Putamen (tissue), 1 donor: ENCODE results near the gene CNKSR1.

Source experiments
- DNase-seq: peaks from one replicate; pipeline ENCODE4 v3.0.0-alpha.2; 2016; ENCODE audit warnings: low spot score

The CNKSR1 gene

GRCh38 chr1:26184883-26185282, 7.6 kb downstream of the CNKSR1 start:
- DNase-seq, result no peak

GRCh38 chr1:26187882-26188281, 10.6 kb downstream of the CNKSR1 start:
- no peak for DNase-seq

GRCh38 chr1:26188477-26188876, 11.2 kb downstream of the CNKSR1 start:
- no peak for DNase-seq

GRCh38 chr1:26189331-26189730, 12.0 kb downstream of the CNKSR1 start:
- DNase-seq, result no peak

- no peak for DNase-seq
Observed at GRCh38 chr1:26189751-26190275, 12.5 kb downstream of the CNKSR1 start.

DNA sequence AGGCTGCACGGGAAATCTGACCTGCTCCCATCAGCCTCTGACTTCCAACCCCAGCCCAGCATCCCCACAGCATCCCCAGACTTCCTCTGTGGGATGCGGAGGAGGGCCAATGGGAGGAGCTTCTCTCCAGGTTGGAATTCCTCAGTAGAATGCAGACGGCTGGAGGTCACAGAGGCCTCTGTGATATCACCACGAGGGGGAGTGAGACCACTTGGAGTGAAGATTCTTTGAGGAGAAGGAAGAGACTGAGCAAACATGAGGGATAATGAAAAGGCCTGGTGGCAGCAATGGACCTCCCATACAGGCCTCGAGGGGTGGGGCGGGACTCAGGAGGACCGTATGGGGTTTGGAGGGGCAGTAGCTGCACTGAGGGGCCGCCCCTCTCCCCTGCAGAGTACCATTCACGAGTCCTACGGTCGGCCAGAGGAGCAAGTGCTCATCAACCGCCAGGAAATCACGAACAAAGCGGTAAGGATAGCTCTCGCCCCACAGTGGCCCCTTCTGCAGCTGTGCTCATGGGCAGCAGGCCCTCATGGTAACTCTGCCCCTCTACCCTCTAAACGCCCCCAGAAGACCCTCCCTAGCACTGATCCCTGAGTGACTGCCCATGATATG, 13.2 kb downstream of the CNKSR1 start, which contains the start of gene CATSPER4:
TSS of gene CATSPER4 (plus strand) at position 230 of the 615 bp plus-strand sequence. CDS start at position 256, 26 bp downstream.
- no peak for DNase-seq

- no peak for DNase-seq
Observed at GRCh38 chr1:26191739-26192138, 14.4 kb downstream of the CNKSR1 start.

- no peak for DNase-seq
Observed at GRCh38 chr1:26195805-26196204, 18.5 kb downstream of the CNKSR1 start.

DNA sequence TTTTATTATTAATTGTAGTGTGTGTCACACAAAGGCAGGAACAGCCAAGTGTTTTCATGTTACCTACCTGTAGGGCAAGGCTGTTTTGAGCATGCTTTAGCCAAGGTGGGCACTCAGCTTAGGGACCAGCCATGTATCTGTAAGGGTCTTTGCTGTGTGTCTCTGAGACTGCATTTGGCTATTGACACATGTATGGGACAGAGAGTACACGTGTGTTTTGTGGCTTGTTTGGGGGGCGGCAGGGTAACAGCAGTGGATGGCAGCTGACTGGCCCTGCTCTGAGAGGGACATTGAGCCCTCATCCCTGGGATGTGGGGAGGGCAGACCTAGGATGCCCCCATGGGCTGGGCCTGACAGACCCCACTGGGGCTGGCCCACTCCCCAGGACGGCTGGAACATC, 20.0 kb downstream of the CNKSR1 start:
- no peak for DNase-seq

- no peak for DNase-seq
Observed at GRCh38 chr1:26197813-26198212, 20.5 kb downstream of the CNKSR1 start.

GRCh38 chr1:26200413-26200812, 23.1 kb downstream of the CNKSR1 start:
- no peak for DNase-seq

- no peak for DNase-seq
Observed at GRCh38 chr1:26203642-26204318, 26.5 kb downstream of the CNKSR1 start.

GRCh38 chr1:26210147-26210870, 33.0 kb downstream of the CNKSR1 start:
- no peak for DNase-seq

DNA sequence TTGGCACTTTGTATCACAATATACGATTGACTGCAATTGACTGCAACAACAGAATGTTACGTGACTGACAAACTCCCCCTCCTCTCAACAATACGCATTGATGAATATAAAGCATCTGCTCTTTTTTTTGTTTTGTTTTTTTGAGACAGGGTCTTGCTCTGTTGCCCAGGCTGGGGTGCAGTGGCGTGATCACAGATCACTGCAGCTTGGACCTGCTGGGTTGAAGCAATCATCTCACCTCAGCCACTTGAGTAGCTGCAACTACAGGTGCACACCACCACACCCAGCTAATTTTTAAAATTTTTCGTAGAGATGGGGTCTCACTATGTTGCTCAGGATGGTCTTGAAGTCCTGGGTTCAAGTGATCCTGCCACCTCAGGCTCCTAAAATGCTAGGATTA, 35.4 kb downstream of the CNKSR1 start:
- no peak for DNase-seq

DNA sequence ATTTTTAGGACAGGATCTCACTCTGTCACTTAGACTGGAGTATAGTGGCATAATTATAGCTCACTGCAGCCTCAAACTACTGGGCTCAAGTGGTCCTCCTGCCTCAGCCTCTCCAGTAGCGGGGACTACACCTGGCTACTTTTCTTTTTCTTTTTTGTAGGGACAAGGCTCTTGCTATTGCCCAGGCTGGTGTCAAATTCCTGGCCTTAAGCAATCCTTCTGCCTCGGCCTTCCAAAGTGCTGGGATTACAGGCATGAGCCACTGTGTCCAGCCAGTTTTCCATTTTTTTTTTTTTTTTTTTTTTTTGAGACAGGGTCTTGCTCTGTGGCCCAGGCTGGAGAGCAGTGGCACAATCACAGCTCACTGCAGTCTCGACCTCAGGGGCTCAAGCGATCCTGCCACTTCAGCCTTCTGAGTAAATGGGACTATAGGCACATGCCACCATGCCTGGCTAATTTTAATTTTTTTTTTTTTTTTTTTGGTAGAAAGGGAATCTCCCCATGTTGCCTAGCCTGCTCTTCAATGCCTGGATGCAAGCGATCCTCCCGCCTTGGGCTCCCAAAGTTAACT, 36.1 kb downstream of the CNKSR1 start:
- DNase-seq, result no peak

GRCh38 chr1:26215246-26215645, 38.0 kb downstream of the CNKSR1 start:
- no peak for DNase-seq

GRCh38 chr1:26218906-26219494, 41.7 kb downstream of the CNKSR1 start:
- DNase-seq, result no peak

DNA sequence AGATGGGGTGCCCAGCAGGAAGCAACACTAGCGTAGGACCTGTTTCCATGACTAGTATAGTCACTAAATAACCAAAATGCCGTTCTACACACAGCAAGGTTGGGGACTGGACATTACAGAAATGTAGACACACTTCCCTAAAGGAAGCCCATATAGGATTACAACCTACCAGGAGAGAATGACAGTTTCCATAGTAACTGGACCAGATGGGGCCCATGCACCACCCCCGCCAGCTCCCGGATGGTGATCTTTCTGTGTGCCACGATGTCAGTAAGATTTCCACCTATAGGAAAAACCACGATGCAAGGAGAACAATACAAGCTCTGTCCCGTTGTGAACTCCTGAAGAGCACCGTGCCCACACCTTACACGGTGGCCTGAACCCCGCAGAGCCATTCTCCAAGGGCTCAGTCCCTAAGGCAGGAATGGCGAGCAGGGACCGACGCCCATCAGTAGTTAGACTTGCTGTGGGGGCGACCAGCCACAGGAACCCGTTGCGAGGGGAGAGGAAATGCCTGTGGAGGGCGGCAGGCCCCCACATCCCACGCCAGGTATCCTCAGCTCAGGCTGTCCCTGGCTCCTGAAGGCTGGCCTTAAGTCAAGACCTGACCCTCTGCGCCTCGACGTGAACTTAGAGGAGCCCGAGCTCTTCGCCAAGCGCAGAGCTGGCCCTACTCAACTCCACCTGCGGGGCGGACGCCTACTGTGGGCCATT, 43.1 kb downstream of the CNKSR1 start:
- DNase-seq, result no peak

DNA sequence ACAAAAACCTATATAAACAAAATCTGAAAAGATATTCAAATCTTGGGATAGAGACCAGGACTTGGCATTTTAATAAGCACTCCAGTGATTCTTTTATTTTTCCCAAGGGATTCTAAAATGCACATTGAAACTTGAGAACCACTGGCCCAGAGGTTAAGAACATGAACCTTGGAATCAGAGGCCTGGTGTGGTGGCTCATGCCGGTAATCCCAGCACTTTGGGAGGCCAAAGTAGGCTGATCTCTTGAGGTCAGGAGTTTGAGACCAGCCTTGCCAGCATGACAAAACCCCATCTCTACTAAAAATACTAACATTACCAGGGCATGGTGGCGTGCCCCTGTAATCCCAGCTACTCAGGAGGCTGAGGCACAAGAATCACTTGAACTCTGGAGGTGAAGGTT, 43.8 kb downstream of the CNKSR1 start:
- no peak for DNase-seq

DNA sequence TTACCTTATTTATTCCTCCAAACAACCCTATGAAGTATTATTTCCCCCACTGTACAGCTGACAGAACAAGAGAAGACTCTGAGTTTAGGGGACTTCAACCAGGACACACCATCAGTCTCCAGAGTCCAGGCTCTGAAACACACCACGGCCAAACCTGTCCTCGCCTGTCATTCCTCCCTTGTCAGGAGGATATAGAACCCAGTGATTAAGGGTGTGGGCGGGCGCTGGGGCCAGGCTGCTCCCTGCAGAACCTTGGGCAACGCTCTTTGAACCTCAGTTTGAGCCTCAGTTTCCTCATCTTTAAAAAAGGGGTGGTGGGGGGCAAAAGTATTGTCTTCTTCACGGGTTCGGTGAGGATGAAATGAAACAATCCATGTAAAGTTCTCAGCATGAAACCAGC, 47.3 kb downstream of the CNKSR1 start:
- DNase-seq, result no peak

GRCh38 chr1:26225033-26225831, 47.9 kb downstream of the CNKSR1 start:
- no peak for DNase-seq
